KMS-11 (cell line): ENCODE results near the gene PLIN1.

ENCODE experiments used
- H2AFZ ChIP-seq: fragments of 200-600 bp; sonication (generic); 2 replicates; pipeline ENCODE4 v1.6.1; 2016; ENCODE audit warnings: antibody characterized with exemption, mixed run types, low read depth
- H3K27ac ChIP-seq: fragments of 200-600 bp; sonication (generic); 2 replicates; pipeline ENCODE4 v1.6.1; 2016; ENCODE audit warnings: mild to moderate bottlenecking, mixed run types
- H3K27me3 ChIP-seq: fragments of 200-600 bp; sonication (generic); 2 replicates; pipeline ENCODE4 v1.6.1; 2017; ENCODE audit warnings: mild to moderate bottlenecking, low read depth, mixed run types, moderate library complexity; ENCODE audit not compliant: insufficient read depth
- H3K36me3 ChIP-seq: fragments of 200-600 bp; sonication (generic); 2 replicates; pipeline ENCODE4 v1.6.1; 2017; ENCODE audit warnings: mild to moderate bottlenecking, mixed run types; ENCODE audit not compliant: insufficient read depth
- H3K4me1 ChIP-seq: fragments of 200-600 bp; sonication (generic); 2 replicates; pipeline ENCODE4 v1.6.1; 2016; ENCODE audit warnings: mild to moderate bottlenecking, low read depth, mixed run types; ENCODE audit not compliant: poor library complexity, severe bottlenecking
- H3K4me2 ChIP-seq: fragments of 200-600 bp; sonication (generic); 2 replicates; pipeline ENCODE4 v1.7.0; 2016; ENCODE audit warnings: mild to moderate bottlenecking, mixed run types
- H3K4me3 ChIP-seq: fragments of 200-600 bp; sonication (generic); IDR thresholded peaks from 2 replicates; pipeline ENCODE4 v1.6.1; 2017; ENCODE audit warnings: low read depth, low read length, mixed read lengths; ENCODE audit not compliant: insufficient read depth
- H3K79me2 ChIP-seq: fragments of 200-600 bp; sonication (generic); 2 replicates; pipeline ENCODE4 v1.6.1; 2016; ENCODE audit warnings: low read depth, mixed run types; ENCODE audit not compliant: insufficient read depth
- H3K9ac ChIP-seq: fragments of 200-600 bp; sonication (generic); 2 replicates; pipeline ENCODE4 v1.6.1; 2016; ENCODE audit warnings: mild to moderate bottlenecking, mixed run types
- H4K20me1 ChIP-seq: fragments of 200-600 bp; sonication (generic); 2 replicates; pipeline ENCODE4 v1.6.1; 2016; ENCODE audit warnings: mild to moderate bottlenecking, mixed run types; ENCODE audit not compliant: insufficient read depth
- TF ChIP-seq, protein P1 (sequence below): fragments of 200-600 bp; sonication (generic); conservative IDR thresholded peaks from 2 replicates; pipeline ENCODE4 v1.6.1; 2017; ENCODE audit warnings: low read depth, mild to moderate bottlenecking, antibody characterized with exemption, low read length, moderate library complexity, mixed read lengths

PLIN1 gene, protein sequence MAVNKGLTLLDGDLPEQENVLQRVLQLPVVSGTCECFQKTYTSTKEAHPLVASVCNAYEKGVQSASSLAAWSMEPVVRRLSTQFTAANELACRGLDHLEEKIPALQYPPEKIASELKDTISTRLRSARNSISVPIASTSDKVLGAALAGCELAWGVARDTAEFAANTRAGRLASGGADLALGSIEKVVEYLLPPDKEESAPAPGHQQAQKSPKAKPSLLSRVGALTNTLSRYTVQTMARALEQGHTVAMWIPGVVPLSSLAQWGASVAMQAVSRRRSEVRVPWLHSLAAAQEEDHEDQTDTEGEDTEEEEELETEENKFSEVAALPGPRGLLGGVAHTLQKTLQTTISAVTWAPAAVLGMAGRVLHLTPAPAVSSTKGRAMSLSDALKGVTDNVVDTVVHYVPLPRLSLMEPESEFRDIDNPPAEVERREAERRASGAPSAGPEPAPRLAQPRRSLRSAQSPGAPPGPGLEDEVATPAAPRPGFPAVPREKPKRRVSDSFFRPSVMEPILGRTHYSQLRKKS

DNA sequence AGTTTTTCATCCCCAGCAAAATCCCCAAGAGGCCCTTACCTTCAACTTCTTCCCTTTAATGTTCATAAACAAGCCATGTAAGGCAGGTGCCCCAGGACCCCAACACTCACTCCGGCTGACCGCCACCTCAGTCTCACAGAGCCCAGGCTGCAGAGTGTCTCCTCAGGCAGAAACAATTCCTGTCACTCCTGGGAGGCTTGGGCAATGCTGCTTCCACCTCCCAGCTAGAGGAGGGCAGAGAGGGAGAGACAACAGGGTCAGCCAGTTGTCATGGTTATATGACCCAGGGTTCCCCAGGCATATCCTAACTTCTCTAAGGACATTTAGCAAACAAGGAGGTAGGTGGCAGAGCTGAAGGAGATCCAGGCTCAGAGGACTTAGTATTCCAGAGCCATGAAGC, at the start of gene PLIN1:
PLIN1 (minus strand) TSS at position 156 of the 400 bp plus-strand sequence. CDS start 1,878 bp downstream, outside the sequence.
- no peaks in the 10 kb centered on the region for H3K27me3 ChIP-seq
- H3K4me3 ChIP-seq, result no peak within 1 kb of the TSS
- H3K4me2 ChIP-seq, result no peak within 1 kb of the TSS
- TF ChIP-seq, protein P1, sequence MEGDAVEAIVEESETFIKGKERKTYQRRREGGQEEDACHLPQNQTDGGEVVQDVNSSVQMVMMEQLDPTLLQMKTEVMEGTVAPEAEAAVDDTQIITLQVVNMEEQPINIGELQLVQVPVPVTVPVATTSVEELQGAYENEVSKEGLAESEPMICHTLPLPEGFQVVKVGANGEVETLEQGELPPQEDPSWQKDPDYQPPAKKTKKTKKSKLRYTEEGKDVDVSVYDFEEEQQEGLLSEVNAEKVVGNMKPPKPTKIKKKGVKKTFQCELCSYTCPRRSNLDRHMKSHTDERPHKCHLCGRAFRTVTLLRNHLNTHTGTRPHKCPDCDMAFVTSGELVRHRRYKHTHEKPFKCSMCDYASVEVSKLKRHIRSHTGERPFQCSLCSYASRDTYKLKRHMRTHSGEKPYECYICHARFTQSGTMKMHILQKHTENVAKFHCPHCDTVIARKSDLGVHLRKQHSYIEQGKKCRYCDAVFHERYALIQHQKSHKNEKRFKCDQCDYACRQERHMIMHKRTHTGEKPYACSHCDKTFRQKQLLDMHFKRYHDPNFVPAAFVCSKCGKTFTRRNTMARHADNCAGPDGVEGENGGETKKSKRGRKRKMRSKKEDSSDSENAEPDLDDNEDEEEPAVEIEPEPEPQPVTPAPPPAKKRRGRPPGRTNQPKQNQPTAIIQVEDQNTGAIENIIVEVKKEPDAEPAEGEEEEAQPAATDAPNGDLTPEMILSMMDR, result no peak
- H3K9ac ChIP-seq, result no peak within 1 kb of the TSS
- H3K4me1 ChIP-seq, result no peaks in the 10 kb centered on the region
- H2AFZ ChIP-seq, result no peak within 1 kb of the TSS
- H4K20me1 ChIP-seq, result no peaks in the 10 kb centered on the region
- no peak within 1 kb of the TSS for H3K27ac ChIP-seq
- no peaks in the 10 kb centered on the region for H3K36me3 ChIP-seq
- no peaks in the 10 kb centered on the region for H3K79me2 ChIP-seq

DNA sequence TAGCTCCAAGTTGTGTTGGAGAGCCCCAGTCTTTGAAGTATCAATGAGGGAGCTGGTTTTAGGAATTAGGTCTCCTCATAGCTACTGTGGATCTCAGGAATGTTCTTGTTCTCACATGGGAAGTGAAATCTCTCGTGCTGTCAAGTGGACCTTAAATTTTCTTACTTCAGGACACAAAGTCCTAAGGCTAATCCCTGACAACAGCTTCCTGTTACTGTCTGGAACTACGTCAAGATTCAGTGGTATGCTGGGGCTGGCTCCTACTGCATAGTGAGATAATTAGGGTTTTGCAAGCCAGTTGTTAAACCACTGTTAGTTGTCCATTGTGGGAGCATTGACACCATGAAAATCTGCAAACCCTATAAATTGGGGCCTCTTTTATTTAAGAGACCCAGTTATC, 49.1 kb upstream of the PLIN1 start:
- H3K4me1 ChIP-seq, result no peaks in the 10 kb centered on the region
- TF ChIP-seq, protein P1, result no peak
- no peaks in the 10 kb centered on the region for H3K79me2 ChIP-seq
- H3K9ac ChIP-seq, result no peak overlapping the region
- no peak overlapping the region for H3K4me3 ChIP-seq
- no peaks in the 10 kb centered on the region for H3K36me3 ChIP-seq
- H3K27me3 ChIP-seq, result no peaks in the 10 kb centered on the region
- H4K20me1 ChIP-seq, result no peaks in the 10 kb centered on the region
- H2AFZ ChIP-seq, result no peak overlapping the region
- no peak overlapping the region for H3K27ac ChIP-seq
- no peak overlapping the region for H3K4me2 ChIP-seq

DNA sequence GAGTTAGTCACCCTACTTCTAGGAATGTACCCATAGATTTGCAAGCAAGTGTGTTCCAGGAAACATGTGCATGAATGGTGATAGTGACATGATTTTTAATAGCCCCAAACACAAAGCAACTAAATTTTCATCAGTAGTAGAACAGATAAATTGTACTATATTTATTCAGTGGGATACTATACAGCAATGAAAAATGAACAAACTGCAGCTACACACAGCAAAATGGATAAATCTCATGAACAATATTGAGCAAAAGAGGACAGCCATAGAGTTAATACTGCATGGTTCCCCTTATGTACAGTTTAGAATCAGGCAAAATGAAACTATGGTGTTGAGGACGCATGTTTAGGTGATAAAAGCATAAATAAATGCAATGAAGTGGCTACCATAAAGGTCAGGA, 45.9 kb upstream of the PLIN1 start:
- no peaks in the 10 kb centered on the region for H3K79me2 ChIP-seq
- TF ChIP-seq, protein P1, result no peak
- H3K27ac ChIP-seq, result no peak overlapping the region
- H3K4me3 ChIP-seq, result no peak overlapping the region
- H3K4me1 ChIP-seq, result no peaks in the 10 kb centered on the region
- no peaks in the 10 kb centered on the region for H3K36me3 ChIP-seq
- no peak overlapping the region for H3K4me2 ChIP-seq
- no peaks in the 10 kb centered on the region for H4K20me1 ChIP-seq
- H3K27me3 ChIP-seq, result no peaks in the 10 kb centered on the region
- no peak overlapping the region for H2AFZ ChIP-seq
- no peak overlapping the region for H3K9ac ChIP-seq

DNA sequence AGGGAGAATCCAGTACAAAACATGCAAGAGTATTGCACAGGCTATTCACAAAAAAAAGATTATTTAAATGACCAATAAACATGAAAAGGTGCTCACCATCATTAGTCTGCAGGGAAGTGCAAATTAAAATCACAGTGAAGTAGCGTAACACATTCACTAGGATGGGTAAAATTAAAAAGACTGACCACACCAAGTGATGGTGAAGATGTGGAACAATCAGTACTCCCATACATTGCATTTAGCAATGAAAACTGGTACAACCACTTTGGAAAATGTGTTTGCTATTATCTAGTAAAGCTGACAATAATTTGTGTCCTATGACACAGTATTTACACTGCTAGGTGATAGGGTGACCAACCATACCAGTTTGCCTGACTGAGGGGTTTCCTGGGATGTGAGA, 45.5 kb upstream of the PLIN1 start:
- no peak overlapping the region for H3K9ac ChIP-seq
- TF ChIP-seq, protein P1, result no peak
- H3K79me2 ChIP-seq, result no peaks in the 10 kb centered on the region
- no peak overlapping the region for H3K4me2 ChIP-seq
- no peaks in the 10 kb centered on the region for H3K36me3 ChIP-seq
- no peak overlapping the region for H3K27ac ChIP-seq
- no peaks in the 10 kb centered on the region for H3K27me3 ChIP-seq
- H3K4me1 ChIP-seq, result no peaks in the 10 kb centered on the region
- no peak overlapping the region for H3K4me3 ChIP-seq
- no peak overlapping the region for H2AFZ ChIP-seq
- no peaks in the 10 kb centered on the region for H4K20me1 ChIP-seq
